ENCODE results near the gene KIF19. TPM values are rescaled to one million over a fixed set of nuclear protein-coding genes. Genes with fewer than 3 reads are reported as not detected.
A peak's percentile ranks its signal among the peaks of the same experiment; 100 is the strongest.

KIF19 gene
- total RNA-seq, 4 donors from 2014 or later: 77.4 to 211 (median 117) TPM

DNA sequence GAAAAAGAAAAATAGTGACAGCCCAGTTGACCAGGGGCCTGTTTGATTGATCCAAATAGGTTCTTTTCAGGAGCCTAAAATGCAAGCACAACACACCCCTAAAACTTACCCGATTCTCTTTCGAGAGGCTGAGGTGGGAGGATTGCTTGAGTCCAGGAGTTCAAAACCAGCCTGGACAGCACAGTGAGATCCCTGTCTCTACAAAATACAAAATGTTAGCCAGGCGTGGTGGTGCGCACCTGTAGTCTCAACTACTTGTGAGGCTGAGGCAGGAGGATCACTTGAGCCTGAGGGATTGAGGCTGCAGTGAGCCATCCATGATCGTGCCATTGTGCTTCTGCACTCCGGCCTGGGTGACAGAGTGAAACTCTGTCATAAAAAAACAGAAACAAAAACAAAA lies 1.5 kb upstream of the KIF19 start:
- Histone ChIP-seq H3K36me3 (no peaks in the 10 kb centered on the region), H3K4me1 (peaks cover 0 to 31% (median 11%) of the 10 kb centered on the region in 4 donors), H3K4me3 (no peak overlapping the region), H3K9me3 (no peaks in the 10 kb centered on the region), H3K27ac (peak overlapping the region in 2 of 4 donors; percentile 59 to 86), H3K27me3 (peaks cover 0 to 23% of the 10 kb centered on the region in 2 donors)
- DNase-seq (ENCODE audit: low spot score in 2 of 2): no peak
- TF ChIP-seq, protein P1, sequence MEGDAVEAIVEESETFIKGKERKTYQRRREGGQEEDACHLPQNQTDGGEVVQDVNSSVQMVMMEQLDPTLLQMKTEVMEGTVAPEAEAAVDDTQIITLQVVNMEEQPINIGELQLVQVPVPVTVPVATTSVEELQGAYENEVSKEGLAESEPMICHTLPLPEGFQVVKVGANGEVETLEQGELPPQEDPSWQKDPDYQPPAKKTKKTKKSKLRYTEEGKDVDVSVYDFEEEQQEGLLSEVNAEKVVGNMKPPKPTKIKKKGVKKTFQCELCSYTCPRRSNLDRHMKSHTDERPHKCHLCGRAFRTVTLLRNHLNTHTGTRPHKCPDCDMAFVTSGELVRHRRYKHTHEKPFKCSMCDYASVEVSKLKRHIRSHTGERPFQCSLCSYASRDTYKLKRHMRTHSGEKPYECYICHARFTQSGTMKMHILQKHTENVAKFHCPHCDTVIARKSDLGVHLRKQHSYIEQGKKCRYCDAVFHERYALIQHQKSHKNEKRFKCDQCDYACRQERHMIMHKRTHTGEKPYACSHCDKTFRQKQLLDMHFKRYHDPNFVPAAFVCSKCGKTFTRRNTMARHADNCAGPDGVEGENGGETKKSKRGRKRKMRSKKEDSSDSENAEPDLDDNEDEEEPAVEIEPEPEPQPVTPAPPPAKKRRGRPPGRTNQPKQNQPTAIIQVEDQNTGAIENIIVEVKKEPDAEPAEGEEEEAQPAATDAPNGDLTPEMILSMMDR (IDR thresholded peaks at IDR 0.05): no peak
- TF ChIP-seq EP300 (IDR thresholded peaks at IDR 0.05): no peak
- no peak for TF ChIP-seq POLR2A (IDR thresholded peaks at IDR 0.05)
- WGBS, 2 donors: 83 to 88% methylated on average over 6 of the region's 6 CpGs

DNA sequence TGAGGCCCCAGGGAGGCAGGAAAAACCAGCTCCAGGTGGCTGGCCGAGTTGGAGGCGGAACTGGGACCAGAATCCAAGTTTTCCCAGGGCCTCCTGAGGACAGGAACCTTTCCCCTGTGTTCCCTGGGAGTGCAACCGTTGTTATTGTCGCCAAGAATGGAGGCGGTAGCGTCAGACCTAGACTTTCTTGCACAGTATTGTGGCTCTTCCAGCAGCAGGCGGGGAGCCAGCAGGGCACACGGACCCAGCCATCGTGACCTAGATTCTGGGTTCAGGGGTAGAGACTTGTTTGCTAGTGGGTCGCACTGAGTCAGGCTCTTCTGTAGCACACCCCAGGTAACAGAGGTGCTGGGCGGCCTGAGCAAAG lies 667 bp upstream of the KIF19 start:
- Histone ChIP-seq H3K4me3 (peak overlapping the region in 3 of 4 donors; percentile 13 to 54 (median 36)), H3K36me3 (no peaks in the 10 kb centered on the region), H3K4me1 (peaks cover 0 to 33% (median 11%) of the 10 kb centered on the region in 4 donors), H3K9me3 (no peaks in the 10 kb centered on the region), H3K27ac (peak overlapping the region in 3 of 4 donors; percentile 25 to 86 (median 84)), H3K27me3 (peaks cover 0 to 23% of the 10 kb centered on the region in 2 donors)
- TF ChIP-seq POLR2A (IDR thresholded peaks at IDR 0.05) (peak in 1 of 2 donors; percentile 21), EP300 (IDR thresholded peaks at IDR 0.05) (peak in 1 of 2 donors; percentile 34)
- TF ChIP-seq, protein P1 (IDR thresholded peaks at IDR 0.05): no peak
- WGBS, 2 donors: 33 to 41% methylated on average over 2 to 11 of the region's 11 CpGs
- DNase-seq (ENCODE audit: low spot score in 2 of 2): no peak

DNA sequence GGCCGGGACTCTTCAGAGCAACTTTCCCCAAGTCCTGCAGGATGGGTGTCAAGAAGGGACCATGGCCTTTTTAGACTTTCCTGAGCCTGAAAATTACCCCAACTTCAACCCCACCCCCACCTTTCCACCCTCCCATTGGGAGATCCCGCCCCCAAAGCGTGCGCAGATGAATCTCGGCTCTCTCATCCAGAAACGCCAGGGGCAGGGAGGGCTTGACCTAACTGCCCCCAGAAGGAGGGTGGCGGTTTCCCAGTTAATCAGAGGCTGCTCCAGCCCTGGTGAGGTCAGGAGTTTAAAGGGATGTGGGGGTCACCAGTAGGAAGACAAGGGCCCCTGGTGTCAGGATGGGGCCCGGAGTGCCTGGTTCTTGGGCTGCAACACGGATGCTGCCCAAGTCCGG lies 480 bp downstream of the KIF19 start:
- H3K27ac ChIP-seq: peak overlapping the region; percentile 25 to 86 (median 70)
- H3K4me1 ChIP-seq: peaks cover 0 to 33% (median 11%) of the 10 kb centered on the region in 4 donors
- TF ChIP-seq, protein P1 (IDR thresholded peaks at IDR 0.05): no peak
- TF ChIP-seq POLR2A (IDR thresholded peaks at IDR 0.05) (no peak), EP300 (IDR thresholded peaks at IDR 0.05) (no peak)
- WGBS, 2 donors: 8 to 13% methylated on average over 7 of the region's 10 CpGs
- H3K36me3 ChIP-seq: no peaks in the 10 kb centered on the region
- no peaks in the 10 kb centered on the region for H3K9me3 ChIP-seq
- peaks cover 0 to 23% of the 10 kb centered on the region in 2 donors for H3K27me3 ChIP-seq
- H3K4me3 ChIP-seq: peak overlapping the region; percentile 13 to 54 (median 33)
- DNase-seq (ENCODE audit: low spot score in 2 of 2): no peak

DNA sequence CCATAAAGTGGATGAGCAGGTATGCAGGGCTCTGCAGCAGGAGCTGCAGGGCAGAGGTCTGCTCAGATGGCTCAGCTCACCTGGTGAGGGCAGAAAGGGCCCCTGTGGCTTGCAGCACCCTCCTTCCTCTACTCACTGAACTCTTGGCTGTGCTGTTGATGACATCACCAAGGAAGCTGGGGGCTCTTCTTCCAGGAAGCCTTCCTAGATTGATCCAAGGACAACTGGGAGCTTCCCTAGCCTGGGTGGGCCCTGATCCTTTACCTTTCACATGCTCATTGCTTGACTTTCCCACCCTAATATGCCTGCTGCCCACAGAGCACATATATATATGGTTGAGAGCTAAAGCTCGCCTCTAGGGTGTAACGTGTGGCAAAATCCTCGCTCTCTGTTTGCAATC lies 2.5 kb downstream of the KIF19 start:
- Histone ChIP-seq H3K9me3 (no peaks in the 10 kb centered on the region), H3K4me1 (peaks cover 0 to 33% (median 11%) of the 10 kb centered on the region in 4 donors), H3K4me3 (peak overlapping the region in 1 of 4 donors; percentile 54), H3K27ac (peak overlapping the region; percentile 1 to 86 (median 70)), H3K36me3 (no peaks in the 10 kb centered on the region), H3K27me3 (peaks cover 0 to 23% of the 10 kb centered on the region in 2 donors)
- no peak for DNase-seq (ENCODE audit: low spot score in 2 of 2)
- WGBS, 2 donors: 96 to 100% methylated on average over 3 of the region's 3 CpGs
- TF ChIP-seq EP300 (IDR thresholded peaks at IDR 0.05) (no peak), POLR2A (IDR thresholded peaks at IDR 0.05) (no peak)
- TF ChIP-seq, protein P1 (IDR thresholded peaks at IDR 0.05): no peak

DNA sequence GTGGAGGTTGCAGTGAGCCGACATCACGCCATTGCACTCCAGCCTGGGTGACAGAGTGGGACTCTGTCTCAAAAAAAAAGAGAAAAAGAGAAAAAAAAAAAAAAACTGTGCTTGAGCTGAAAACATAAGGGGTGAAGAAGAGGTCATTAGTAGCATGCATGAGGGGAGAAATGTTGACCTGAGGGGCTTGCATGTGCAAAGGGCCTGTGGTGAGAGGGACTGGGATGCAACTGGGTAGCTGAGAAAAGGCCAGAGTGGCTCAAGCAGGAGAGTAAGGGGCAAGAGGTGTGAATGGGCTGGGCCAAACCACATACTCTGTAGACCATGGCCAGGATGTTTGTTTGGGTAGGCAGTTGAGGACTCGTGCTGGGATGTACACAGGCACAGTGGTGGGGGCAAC lies 3.4 kb downstream of the KIF19 start:
- no peak overlapping the region for H3K4me3 ChIP-seq
- peaks cover 0 to 5% (median 0%) of the 10 kb centered on the region in 4 donors for H3K9me3 ChIP-seq
- H3K4me1 ChIP-seq: peaks cover 0 to 33% (median 11%) of the 10 kb centered on the region in 4 donors
- peak overlapping the region in 3 of 4 donors; percentile 55 to 86 (median 84) for H3K27ac ChIP-seq
- TF ChIP-seq, protein P1 (IDR thresholded peaks at IDR 0.05): no peak
- TF ChIP-seq EP300 (IDR thresholded peaks at IDR 0.05): no peak
- no peak for TF ChIP-seq POLR2A (IDR thresholded peaks at IDR 0.05)
- H3K36me3 ChIP-seq: no peaks in the 10 kb centered on the region
- DNase-seq (ENCODE audit: low spot score in 2 of 2): no peak
- WGBS, 2 donors: 78 to 83% methylated on average over 3 of the region's 3 CpGs
- peaks cover 0 to 23% of the 10 kb centered on the region in 2 donors for H3K27me3 ChIP-seq
